Astrocyte of the spinal cord (primary cell): ENCODE results near the gene DNER.

Experiments
- DNase-seq: peaks from one replicate; pipeline ENCODE4 v3.0.0; 2011; ENCODE audit warnings: low read depth, low spot score
- H3K4me3 ChIP-seq: 2 replicates; pipeline ENCODE4 v1.5.1; 2011; ENCODE audit warnings: low read depth, mild to moderate bottlenecking, low read length, moderate library complexity
- CTCF ChIP-seq: IDR thresholded peaks from 2 replicates; pipeline ENCODE4 v1.5.1; 2012; ENCODE audit warnings: low read depth, mild to moderate bottlenecking, low read length, inconsistent platforms
- in situ Hi-C: cut with HindIII; loops from 2 replicates; pipeline ENCODE4 v1.10.0; 2017; ENCODE audit warnings: low sequenced_read_pairs

DNER gene

GRCh38 chr2:229319558-229319957, 394.8 kb downstream of the DNER start:
- in situ Hi-C loops = no loop called here
- DNase-seq = no peak
- no peak overlapping the region for H3K4me3 ChIP-seq
- TF ChIP-seq CTCF = no peak

GRCh38 chr2:229314117-229314516, 400.2 kb downstream of the DNER start:
- in situ Hi-C loops = no loop called here
- TF ChIP-seq CTCF = no peak
- no peak overlapping the region for H3K4me3 ChIP-seq
- no peak for DNase-seq

- in situ Hi-C loops = no loop called here
- TF ChIP-seq CTCF = no peak
- DNase-seq = peak; percentile 33
- no peak overlapping the region for H3K4me3 ChIP-seq
These were observed 400.8 kb downstream of the DNER start for GRCh38 chr2:229313591-229313990.
